ENCODE measurements around the gene MYL5. TPM values are rescaled to one million over a fixed set of nuclear protein-coding genes. Genes with fewer than 3 reads are reported as not detected.

MYL5 gene
- total and polyA plus RNA-seq, 10 of the 15 experiments (the other 5 are each of a cell fraction or from before 2014, with no cell fraction given), result 1.2 to 13.8 (median 7.1) TPM

DNA sequence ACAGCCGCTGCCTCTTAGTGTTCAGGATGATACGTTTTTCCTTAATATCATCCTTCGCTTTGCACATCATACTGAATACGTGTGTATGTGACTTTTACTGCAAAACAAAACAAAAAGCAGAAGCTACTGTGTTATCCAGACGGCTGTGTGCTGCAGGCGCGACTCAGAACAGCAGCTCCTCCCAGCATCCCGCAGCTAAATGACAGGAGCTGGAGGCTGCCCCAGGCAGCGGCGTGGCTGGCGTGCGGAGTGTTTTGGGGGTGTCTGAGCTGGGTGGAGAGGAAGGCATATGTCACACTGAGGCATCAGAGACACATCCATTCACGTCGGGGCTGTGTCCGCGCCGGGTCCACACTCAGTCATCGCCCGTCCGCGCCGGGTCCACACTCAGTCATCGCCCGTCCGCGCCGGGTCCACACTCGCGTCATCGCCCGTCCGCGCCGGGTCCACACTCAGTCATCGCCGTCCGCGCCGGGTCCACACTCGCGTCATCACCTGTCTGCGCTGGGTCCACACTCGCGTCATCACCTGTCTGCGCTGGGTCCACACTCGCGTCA lies 47.9 kb downstream of the MYL5 start:
- no peak for TF ChIP-seq SP1 (IDR thresholded peaks at IDR 0.05; ENCODE audit: low read depth, low read length)
- TF ChIP-seq, protein P1, sequence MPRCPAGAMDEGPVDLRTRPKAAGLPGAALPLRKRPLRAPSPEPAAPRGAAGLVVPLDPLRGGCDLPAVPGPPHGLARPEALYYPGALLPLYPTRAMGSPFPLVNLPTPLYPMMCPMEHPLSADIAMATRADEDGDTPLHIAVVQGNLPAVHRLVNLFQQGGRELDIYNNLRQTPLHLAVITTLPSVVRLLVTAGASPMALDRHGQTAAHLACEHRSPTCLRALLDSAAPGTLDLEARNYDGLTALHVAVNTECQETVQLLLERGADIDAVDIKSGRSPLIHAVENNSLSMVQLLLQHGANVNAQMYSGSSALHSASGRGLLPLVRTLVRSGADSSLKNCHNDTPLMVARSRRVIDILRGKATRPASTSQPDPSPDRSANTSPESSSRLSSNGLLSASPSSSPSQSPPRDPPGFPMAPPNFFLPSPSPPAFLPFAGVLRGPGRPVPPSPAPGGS (IDR thresholded peaks at IDR 0.05; ENCODE audit: borderline replicate concordance, insufficient read depth, low read depth, low read length, poor library complexity, severe bottlenecking), result peak; percentile 41
- Histone ChIP-seq H3K9me3 (replicated peaks; ENCODE audit: control insufficient read depth, insufficient read depth, low read length) (no peaks in the 10 kb centered on the region; the same call in 2 of the 3 replicates), H4K20me1 (ENCODE audit: control insufficient read depth, insufficient read depth) (peaks cover 2% of the 10 kb centered on the region; the same call in 1 of the 2 replicates), H3K9ac (ENCODE audit: control insufficient read depth, insufficient read depth, low read length) (no peak overlapping the region), H3K4me3 (no peak overlapping the region), H3K79me2 (ENCODE audit: control insufficient read depth, insufficient read depth, low read length) (no peaks in the 10 kb centered on the region; the same call in none of the 2 replicates), H3K36me3 (ENCODE audit: control insufficient read depth in 2 of 2, insufficient read depth in 2 of 2, low read length in 1 of 2) (peaks cover 2 to 11% of the 10 kb centered on the region in 2 experiments; a peak in 2 of 4 replicates), H2AFZ (ENCODE audit: control insufficient read depth, low read depth, low read length) (no peak overlapping the region), H3K4me1 (ENCODE audit: control insufficient read depth, insufficient read depth, low read length) (no peaks in the 10 kb centered on the region), H3K27me3 (replicated peaks in 1 of 2; ENCODE audit: control insufficient read depth in 2 of 2, insufficient read depth in 2 of 2, low read length in 1 of 2) (no peaks in the 10 kb centered on the region), H3K27ac (ENCODE audit: control insufficient read depth, insufficient read depth) (no peak overlapping the region), H3K4me2 (ENCODE audit: control insufficient read depth, insufficient read depth) (no peak overlapping the region)
- no peak for DNase-seq (ENCODE audit: low read depth, low spot score)
- SMC1A ChIA-PET (ENCODE audit: uncharacterized antibody, unreplicated experiment), result no interaction called here
- no peak for FAIRE-seq
- RAD21 ChIA-PET (ENCODE audit: unreplicated experiment), result no interaction called here
- no TSS peak for BruUV-seq (replicated peaks)
- CTCF ChIA-PET, result no interaction called here
- intact Hi-C loops (cut with micrococcal nuclease; ENCODE audit: unreplicated experiment), result no loop called here
- ATAC-seq, result no peak
- 96% methylated on average over 40 of the region's 47 CpGs for WGBS (ENCODE audit: insufficient coverage, insufficient replicate concordance, low lambda C conversion rate, missing lambda C conversion rate)
- POLR2A ChIA-PET, result no interaction called here
- in situ Hi-C loops (cut with MboI), result no loop called here

DNA sequence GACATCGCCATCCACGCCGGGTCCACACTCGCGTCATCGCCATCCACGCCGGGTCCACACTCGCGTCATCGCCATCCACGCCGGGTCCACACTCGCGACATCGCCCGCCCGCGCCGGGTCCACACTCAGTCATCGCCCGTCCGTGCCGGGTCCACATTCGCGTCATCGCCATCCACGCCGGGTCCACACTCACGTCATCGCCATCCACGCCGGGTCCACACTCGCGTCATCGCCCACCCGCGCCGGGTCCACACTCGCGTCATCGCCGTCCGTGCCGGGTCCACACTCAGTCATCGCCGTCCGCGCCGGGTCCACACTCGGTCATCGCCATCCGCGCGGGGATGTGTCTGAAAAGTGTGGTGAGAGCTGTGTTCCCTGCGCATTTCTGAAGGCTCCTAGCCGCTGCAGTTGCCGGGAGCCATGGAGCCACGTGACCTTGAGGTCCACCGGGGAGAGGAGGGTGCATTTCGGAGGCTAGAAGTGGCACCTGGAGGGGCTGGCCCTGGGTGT lies 48.6 kb downstream of the MYL5 start:
- ChIA-PET SMC1A (ENCODE audit: uncharacterized antibody, unreplicated experiment) (no interaction called here), CTCF (no interaction called here), RAD21 (ENCODE audit: unreplicated experiment) (no interaction called here), POLR2A (no interaction called here)
- Histone ChIP-seq H3K27me3 (replicated peaks in 1 of 2; ENCODE audit: control insufficient read depth in 2 of 2, insufficient read depth in 2 of 2, low read length in 1 of 2) (no peaks in the 10 kb centered on the region), H3K27ac (ENCODE audit: control insufficient read depth, insufficient read depth) (no peak overlapping the region), H3K4me1 (ENCODE audit: control insufficient read depth, insufficient read depth, low read length) (no peaks in the 10 kb centered on the region), H3K79me2 (ENCODE audit: control insufficient read depth, insufficient read depth, low read length) (no peaks in the 10 kb centered on the region; the same call in none of the 2 replicates), H3K9me3 (replicated peaks; ENCODE audit: control insufficient read depth, insufficient read depth, low read length) (no peaks in the 10 kb centered on the region; the same call in 2 of the 3 replicates), H2AFZ (ENCODE audit: control insufficient read depth, low read depth, low read length) (no peak overlapping the region), H4K20me1 (ENCODE audit: control insufficient read depth, insufficient read depth) (peaks cover 2% of the 10 kb centered on the region; the same call in 1 of the 2 replicates), H3K4me3 (no peak overlapping the region), H3K4me2 (ENCODE audit: control insufficient read depth, insufficient read depth) (no peak overlapping the region), H3K9ac (ENCODE audit: control insufficient read depth, insufficient read depth, low read length) (no peak overlapping the region), H3K36me3 (ENCODE audit: control insufficient read depth in 2 of 2, insufficient read depth in 2 of 2, low read length in 1 of 2) (peaks cover 2 to 11% of the 10 kb centered on the region in 2 experiments; a peak in 2 of 4 replicates)
- in situ Hi-C loops (cut with MboI), result no loop called here
- DNase-seq (ENCODE audit: low read depth, low spot score), result no peak
- no peak for ATAC-seq
- TF ChIP-seq SPI1 (IDR thresholded peaks at IDR 0.05; ENCODE audit: borderline replicate concordance, insufficient read depth, low read depth, low read length) (no peak), TCF3 (IDR thresholded peaks at IDR 0.05; ENCODE audit: borderline replicate concordance, insufficient read depth, low read depth, low read length) (0 out of 2 replicates have a peak, but pooled peaks have one; percentile 50)
- intact Hi-C loops (cut with micrococcal nuclease; ENCODE audit: unreplicated experiment), result no loop called here
- no TSS peak for BruUV-seq (replicated peaks)
- no peak for FAIRE-seq
- 97% methylated on average over 26 of the region's 61 CpGs for WGBS (ENCODE audit: insufficient coverage, insufficient replicate concordance, low lambda C conversion rate, missing lambda C conversion rate)

All from GM12878 (cell line).